Astrocyte of the spinal cord (primary cell): Measurements from ENCODE around the gene DMBT1.

Experiments used
- DNase-seq: peaks from one replicate; pipeline ENCODE4 v3.0.0; 2011; ENCODE audit warnings: low read depth, low spot score
- H3K4me3 ChIP-seq: 2 replicates; pipeline ENCODE4 v1.5.1; 2011; ENCODE audit warnings: low read depth, mild to moderate bottlenecking, low read length, moderate library complexity
- CTCF ChIP-seq: IDR thresholded peaks from 2 replicates; pipeline ENCODE4 v1.5.1; 2012; ENCODE audit warnings: low read depth, mild to moderate bottlenecking, low read length, inconsistent platforms
- in situ Hi-C: cut with HindIII; loops from 2 replicates; pipeline ENCODE4 v1.10.0; 2017; ENCODE audit warnings: low sequenced_read_pairs

DMBT1 gene

DNA sequence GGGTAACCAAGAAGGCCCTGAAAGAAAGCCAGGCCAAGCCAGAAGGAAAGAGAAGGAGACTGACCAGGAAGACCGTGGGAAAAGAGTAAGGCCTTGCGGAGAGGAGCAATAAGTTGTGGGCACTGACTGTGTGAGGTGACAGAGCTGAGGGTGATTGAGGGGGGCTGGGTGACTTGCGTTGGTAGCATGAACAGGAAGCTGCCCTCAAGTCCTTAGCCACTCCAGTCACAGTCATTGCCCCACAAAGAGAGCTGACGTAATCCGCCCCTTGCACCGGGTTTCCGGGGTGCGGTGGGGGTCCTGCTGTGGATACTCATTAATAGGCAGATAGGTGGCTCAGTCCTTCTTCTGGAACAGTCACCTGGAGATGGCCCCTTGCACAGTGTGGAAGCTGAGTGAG, 16.1 kb upstream of the DMBT1 start:
- TF ChIP-seq CTCF, result no peak
- DNase-seq, result no peak
- in situ Hi-C loops, result no loop called here

DNA sequence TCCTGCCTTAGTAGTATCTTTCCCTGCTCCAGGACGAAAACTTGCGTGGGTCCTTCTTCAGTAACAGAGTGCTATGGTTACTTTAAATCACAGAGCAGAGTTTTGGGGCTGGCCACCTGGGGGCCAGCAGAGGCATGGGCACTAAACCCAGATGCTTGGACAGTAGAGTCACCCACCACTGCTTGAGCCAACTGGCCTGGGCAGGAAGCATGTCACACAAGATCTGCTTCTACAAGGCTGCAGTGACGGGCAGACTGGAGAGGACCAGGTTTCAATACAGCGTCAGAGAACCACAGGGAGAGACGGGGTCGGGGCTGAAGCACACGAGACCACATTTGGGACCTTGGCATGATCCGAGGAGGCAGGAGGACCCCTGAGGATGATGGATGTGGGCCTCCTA, 14.3 kb upstream of the DMBT1 start:
- in situ Hi-C loops, result no loop called here
- H3K4me3 ChIP-seq, result no peak overlapping the region
- TF ChIP-seq CTCF, result no peak
- no peak for DNase-seq

More for the DNA sequence above, 16.1 kb upstream of the DMBT1 start:
- H3K4me3 ChIP-seq, result no peak overlapping the region

DNA sequence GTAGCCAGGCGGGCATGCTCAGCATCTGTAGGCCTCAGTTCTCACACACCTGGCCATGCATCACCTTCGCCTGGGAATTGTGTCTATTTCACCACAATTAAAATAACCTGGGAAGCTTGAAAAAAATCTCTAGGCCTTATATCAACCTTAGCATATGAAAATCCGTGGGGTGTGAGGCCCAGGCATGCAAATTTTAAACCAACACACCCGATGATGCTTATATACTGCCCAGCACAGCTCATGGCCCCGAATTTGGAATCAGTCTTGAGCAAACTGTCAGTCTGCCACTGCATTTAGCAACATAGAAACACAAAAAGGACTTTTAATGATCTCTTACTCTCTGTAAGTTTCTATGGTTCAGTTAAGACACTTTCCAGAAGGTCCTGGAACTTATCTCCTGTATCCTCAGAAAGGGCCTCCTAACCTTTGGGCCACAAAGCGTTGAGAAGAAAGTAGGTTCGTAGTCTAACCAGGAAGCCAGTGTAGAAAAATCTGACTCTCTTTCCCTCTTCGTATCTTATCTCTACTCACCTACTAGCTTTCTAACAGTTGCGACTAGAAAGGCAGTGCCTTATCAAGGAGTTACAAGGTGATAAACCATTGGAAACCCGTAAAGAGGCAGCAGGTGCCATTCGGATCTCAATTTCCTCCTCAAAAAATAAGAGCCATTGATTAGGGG, 12.0 kb upstream of the DMBT1 start:
- no peak overlapping the region for H3K4me3 ChIP-seq
- no peak for DNase-seq
- TF ChIP-seq CTCF, result no peak
- in situ Hi-C loops, result no loop called here

DNA sequence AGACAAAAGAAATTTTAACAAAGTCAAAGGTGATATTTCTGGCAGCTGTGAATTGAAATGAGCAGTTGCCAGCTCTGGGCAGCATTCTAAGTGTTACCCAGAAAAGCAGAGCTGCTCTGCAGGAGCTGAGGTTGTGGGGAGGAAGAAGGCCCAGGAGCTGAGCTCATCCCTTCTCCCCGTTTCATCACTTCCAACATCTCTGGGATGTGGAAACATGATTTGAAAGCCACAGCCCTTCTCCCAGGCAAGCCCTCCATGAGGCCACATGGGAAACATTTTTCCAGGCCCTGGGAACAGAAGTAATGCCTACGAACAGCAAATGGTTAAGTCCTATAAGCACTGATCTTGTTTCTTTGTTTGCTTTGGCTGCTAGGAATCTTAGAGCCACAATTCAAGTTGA, 10.9 kb upstream of the DMBT1 start:
- TF ChIP-seq CTCF, result no peak
- H3K4me3 ChIP-seq, result no peak overlapping the region
- no peak for DNase-seq
- in situ Hi-C loops, result no loop called here

- no peak for TF ChIP-seq CTCF
- no peak for DNase-seq
- in situ Hi-C loops, result no loop called here
- no peak overlapping the region for H3K4me3 ChIP-seq
Observed at GRCh38 chr10:122550427-122550826, 10.1 kb upstream of the DMBT1 start.

DNA sequence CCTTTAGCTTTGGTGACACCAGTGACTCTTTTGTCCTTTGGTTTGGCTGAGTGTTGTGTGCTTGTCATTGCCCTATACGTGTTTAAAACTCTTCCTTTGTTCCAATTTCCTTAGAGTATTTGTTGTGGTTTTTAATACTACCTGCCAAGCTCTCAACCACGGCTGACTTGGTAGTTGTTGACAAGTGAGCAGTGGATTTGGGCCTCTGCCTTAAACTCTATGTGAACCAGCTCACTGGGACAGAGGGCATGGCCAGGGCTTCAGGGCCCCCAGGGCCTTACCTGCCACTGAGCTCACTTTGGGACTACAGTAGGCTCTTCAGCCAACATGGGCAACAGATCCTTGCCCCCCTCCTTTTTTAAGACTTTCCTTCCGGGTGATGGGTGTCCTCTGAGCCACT, 9.6 kb upstream of the DMBT1 start:
- DNase-seq, result no peak
- no peak overlapping the region for H3K4me3 ChIP-seq
- in situ Hi-C loops, result no loop called here
- no peak for TF ChIP-seq CTCF
